Placental pericyte (primary cell): ENCODE results near the gene ETFBKMT. TPM values are rescaled to one million over a fixed set of nuclear protein-coding genes. Genes with fewer than 3 reads are reported as not detected.

Experiments
- total RNA-seq: library from RNA; depleted of rRNA; stranded (reverse); fragments of >200 nt; gene quantifications from 2 replicates; pipeline ENCODE4 v1.2.3, GENCODE V29; 2012

Gene ETFBKMT, protein sequence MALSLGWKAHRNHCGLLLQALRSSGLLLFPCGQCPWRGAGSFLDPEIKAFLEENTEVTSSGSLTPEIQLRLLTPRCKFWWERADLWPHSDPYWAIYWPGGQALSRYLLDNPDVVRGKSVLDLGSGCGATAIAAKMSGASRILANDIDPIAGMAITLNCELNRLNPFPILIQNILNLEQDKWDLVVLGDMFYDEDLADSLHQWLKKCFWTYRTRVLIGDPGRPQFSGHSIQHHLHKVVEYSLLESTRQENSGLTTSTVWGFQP
- 1.5 and 3.1 TPM in 2 replicates for total RNA-seq

GRCh38 chr12:31659087-31659942 lies at the start of gene ETFBKMT:
ETFBKMT (plus strand) TSS chr12:31659688; CDS start chr12:31661954, 2,266 bp downstream.

Other genes starting within 250 kb of the ETFBKMT start
- 20.3 and 24.9 TPM in 2 replicates for gene DENND5B, start 68.6 kb upstream of the ETFBKMT start, total RNA-seq
- gene AMN1, start 69.3 kb downstream of the ETFBKMT start, total RNA-seq, result 5.9 and 12.9 TPM in 2 replicates